Gastroesophageal sphincter (tissue), 4 donors: ENCODE data around the gene ARFGAP1. TPM values are rescaled to one million over a fixed set of nuclear protein-coding genes. Genes with fewer than 3 reads are reported as not detected.
"Not testable (repeated sequence)": the region's sequence is repeated elsewhere in the genome, so short reads cannot be mapped to it uniquely, and the experiment has no call there.

Experiments
- ATAC-seq: fragments of 150-250 bp; one replicate; pipeline ENCODE4 v1.9.1; 2016; ENCODE audit warnings: mild to moderate bottlenecking, moderate library complexity
- H3K27ac ChIP-seq, 4 donors: fragments of 200-600 bp; sonication (generic) in 3 of 4; 1 replicate in 3 of 4; 2 replicates in 1 of 4; pipeline ENCODE4 v1.5.1; 2016 to 2019
- H3K27me3 ChIP-seq: fragments of 200-600 bp; sonication (generic); one replicate; pipeline ENCODE4 v1.5.1; 2019
- H3K36me3 ChIP-seq, 2 donors: fragments of 200-600 bp; sonication (generic); one replicate each; pipeline ENCODE4 v1.5.1; 2019; ENCODE audit warnings: control low read depth in 1 of 2
- H3K4me1 ChIP-seq, 3 donors: fragments of 200-600 bp; sonication (generic); 1 replicate in 2 of 3; 2 replicates in 1 of 3; pipeline ENCODE4 v1.5.1; 2016 to 2019; ENCODE audit warnings: control low read depth in 2 of 3
- H3K4me3 ChIP-seq, 2 donors: fragments of 200-600 bp; sonication (generic); one replicate each; pipeline ENCODE4 v1.5.1; 2019; ENCODE audit warnings: mild to moderate bottlenecking in 1 of 2, moderate library complexity in 1 of 2
- H3K9me3 ChIP-seq, 3 donors: fragments of 200-600 bp; sonication (generic); one replicate each; pipeline ENCODE4 v1.5.1; 2017 to 2019; ENCODE audit warnings: control low read depth in 2 of 3
- CTCF ChIP-seq, 4 experiments: fragments of 200-600 bp in 2 of 4; fragments of 450-650 bp in 2 of 4; sonication (generic) in 1 of 4; IDR thresholded peaks; one replicate each; pipeline ENCODE4 v1.5.1; 2017 to 2019; ENCODE audit warnings: antibody characterized with exemption in 4 of 4, mild to moderate bottlenecking in 2 of 4, moderate library complexity in 2 of 4
- EP300 ChIP-seq: sonication (generic); formaldehyde crosslinking; IDR thresholded peaks from one replicate; pipeline ENCODE4 v1.6.1; 2017; ENCODE audit warnings: antibody characterized with exemption, mild to moderate bottlenecking
- POLR2A ChIP-seq, 2 donors: fragments of 450-650 bp; IDR thresholded peaks; one replicate each; pipeline ENCODE4 v1.6.1; 2017; ENCODE audit warnings: antibody characterized with exemption in 2 of 2, mild to moderate bottlenecking in 2 of 2, moderate library complexity in 1 of 2
- POLR2AphosphoS5 ChIP-seq: sonication (generic); formaldehyde crosslinking; IDR thresholded peaks from one replicate; pipeline ENCODE4 v1.6.1; 2017; ENCODE audit warnings: antibody characterized with exemption
- whole genome bisulfite sequencing, 2 donors: methylation state at CpG; one replicate each; pipeline ENCODE4 v1.1.5; 2018; ENCODE audit warnings: low coverage in 1 of 2; 5-methylcytosine and 5-hydroxymethylcytosine counted together
- total RNA-seq, 4 donors: library from RNA; depleted of rRNA; stranded (reverse); fragments of >200 nt; gene quantifications; one replicate each; pipeline ENCODE4 v1.1.0, GENCODE V29; 2016

Gene ARFGAP1
- total RNA-seq, 4 donors from 2014 or later: 35.0 to 50.1 (median 45.2) TPM

GRCh38 chr20:63246490-63247288 lies 25.9 kb upstream of the ARFGAP1 start:
- ATAC-seq: no peak
- Histone ChIP-seq H3K9me3 (no peaks in the 10 kb centered on the region), H3K36me3 (no peaks in the 10 kb centered on the region), H3K4me3 (no peak overlapping the region), H3K4me1 (no peaks in the 10 kb centered on the region), H3K27me3 (peaks cover 83% of the 10 kb centered on the region), H3K27ac (no peak overlapping the region)
- 68% methylated on average over 9 of the region's 50 CpGs; no CpG with 5 or more reads in 1 of the 2 donors for WGBS, 2 donors
- TF ChIP-seq EP300 (no peak), CTCF (IDR thresholded peaks at IDR 0.05) (no peak), POLR2A (IDR thresholded peaks at IDR 0.05) (no peak), POLR2AphosphoS5 (no peak)

GRCh38 chr20:63247671-63248228 lies 24.9 kb upstream of the ARFGAP1 start:
- TF ChIP-seq POLR2AphosphoS5 (no peak), EP300 (no peak), POLR2A (IDR thresholded peaks at IDR 0.05) (no peak), CTCF (IDR thresholded peaks at IDR 0.05) (no peak)
- 67 to 72% methylated on average over 3 to 7 of the region's 24 CpGs for WGBS, 2 donors
- H3K36me3 ChIP-seq: no peaks in the 10 kb centered on the region
- no peaks in the 10 kb centered on the region for H3K4me1 ChIP-seq
- ATAC-seq: no peak
- H3K9me3 ChIP-seq: no peaks in the 10 kb centered on the region
- no peak overlapping the region for H3K4me3 ChIP-seq
- peaks cover 87% of the 10 kb centered on the region for H3K27me3 ChIP-seq
- H3K27ac ChIP-seq: no peak overlapping the region

GRCh38 chr20:63248835-63249591 lies 23.6 kb upstream of the ARFGAP1 start:
- 65 to 74% methylated on average over 4 to 22 of the region's 25 CpGs for WGBS, 2 donors
- peaks cover 0 to 12% (median 11%) of the 10 kb centered on the region in 3 donors for H3K4me1 ChIP-seq
- TF ChIP-seq EP300 (no peak), POLR2A (IDR thresholded peaks at IDR 0.05) (no peak), CTCF (IDR thresholded peaks at IDR 0.05) (no peak)
- ATAC-seq: no peak
- H3K36me3 ChIP-seq: no peaks in the 10 kb centered on the region
- no peaks in the 10 kb centered on the region for H3K9me3 ChIP-seq
- peaks cover 93% of the 10 kb centered on the region for H3K27me3 ChIP-seq
- no peak overlapping the region for H3K27ac ChIP-seq
- H3K4me3 ChIP-seq: no peak overlapping the region

- TF ChIP-seq POLR2A (IDR thresholded peaks at IDR 0.05) (no peak), CTCF (IDR thresholded peaks at IDR 0.05) (no peak), EP300 (no peak), POLR2AphosphoS5 (no peak)
- no peaks in the 10 kb centered on the region for H3K9me3 ChIP-seq
- ATAC-seq: no peak
- WGBS, 2 donors: 80 to 90% methylated on average over 1 to 11 of the region's 15 CpGs
- no peaks in the 10 kb centered on the region for H3K36me3 ChIP-seq
- peaks cover 0 to 20% (median 17%) of the 10 kb centered on the region in 3 donors for H3K4me1 ChIP-seq
- no peak overlapping the region for H3K4me3 ChIP-seq
- H3K27me3 ChIP-seq: peaks cover 95% of the 10 kb centered on the region
- H3K27ac ChIP-seq: no peak overlapping the region
Observed at GRCh38 chr20:63249891-63250290, 22.7 kb upstream of the ARFGAP1 start.

GRCh38 chr20:63251350-63251749 lies 21.3 kb upstream of the ARFGAP1 start:
- 29 to 60% methylated on average over 2 to 7 of the region's 14 CpGs for WGBS, 2 donors
- not testable (repeated sequence) for ATAC-seq, H3K4me3 ChIP-seq, H3K36me3 ChIP-seq, H3K9me3 ChIP-seq, H3K27ac ChIP-seq
- peaks cover 97% of the 10 kb centered on the region for H3K27me3 ChIP-seq
- peaks cover 0 to 20% (median 17%) of the 10 kb centered on the region in 3 donors for H3K4me1 ChIP-seq
